ENCODE results near the gene LACRT. TPM values are rescaled to one million over a fixed set of nuclear protein-coding genes. Genes with fewer than 3 reads are reported as not detected.

The LACRT gene
- total RNA-seq, 2 experiments from 2014 or later, result not detected

- no peak for DNase-seq
- no peaks in the 10 kb centered on the region for H3K9me3 Mint-ChIP-seq
- intact Hi-C loops (cut with micrococcal nuclease), result loop anchor here (10.0 kb wide), 1 partner anchor 346 kb away; no protein-coding TSS in a partner anchor
- CTCF ChIA-PET, result interaction anchor here (3.0 kb wide), 1 partner anchor 29 kb away, joined by 12 read pairs; no protein-coding TSS in a partner anchor
- H3K27me3 Mint-ChIP-seq (ENCODE audit: low read depth), result no peaks in the 10 kb centered on the region
- H3K27ac Mint-ChIP-seq, result no peak overlapping the region
- H3K4me3 Mint-ChIP-seq, result no peak overlapping the region
- no peaks in the 10 kb centered on the region for H3K36me3 Mint-ChIP-seq (ENCODE audit: low read depth)
- no peaks in the 10 kb centered on the region for H3K4me1 Mint-ChIP-seq (ENCODE audit: low read depth)
Observed at GRCh38 chr12:54608769-54609168, 25.9 kb downstream of the LACRT start.

- intact Hi-C loops (cut with micrococcal nuclease), result loop anchor here (10.0 kb wide), 1 partner anchor 347 kb away; no protein-coding TSS in a partner anchor
- Mint-ChIP-seq H3K4me1 (ENCODE audit: low read depth) (peaks cover 2% of the 10 kb centered on the region), H3K36me3 (ENCODE audit: low read depth) (no peaks in the 10 kb centered on the region), H3K9me3 (no peaks in the 10 kb centered on the region), H3K4me3 (no peak overlapping the region), H3K27ac (no peak overlapping the region), H3K27me3 (ENCODE audit: low read depth) (no peaks in the 10 kb centered on the region)
- CTCF ChIA-PET, result interaction anchor here (3.0 kb wide), 1 partner anchor 29 kb away, joined by 12 read pairs; no protein-coding TSS in a partner anchor
- no peak for DNase-seq
Observed at GRCh38 chr12:54608156-54608555, 26.5 kb downstream of the LACRT start.

DNA sequence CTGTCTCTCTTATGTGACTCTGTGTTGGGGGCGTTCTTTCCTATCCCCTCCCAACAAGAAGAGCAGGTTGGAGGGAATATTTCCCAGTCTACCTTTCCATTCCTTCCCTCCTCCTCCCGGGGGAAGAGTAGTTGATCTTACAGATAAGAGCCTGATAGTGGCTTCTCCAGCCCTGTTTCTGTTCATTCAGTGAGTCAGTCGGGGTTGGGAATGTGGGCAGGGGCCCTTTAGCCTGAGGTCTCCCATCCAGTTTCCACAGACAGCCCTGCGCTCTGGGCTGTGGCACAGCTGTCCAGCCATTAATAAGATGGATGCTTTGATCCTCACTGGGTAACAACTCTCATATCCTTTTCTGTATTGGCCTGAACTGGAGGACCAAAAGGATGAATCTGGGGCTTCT, 28.1 kb downstream of the LACRT start:
- Mint-ChIP-seq H3K4me3 (no peak overlapping the region), H3K27me3 (ENCODE audit: low read depth) (no peaks in the 10 kb centered on the region), H3K4me1 (ENCODE audit: low read depth) (peaks cover 2% of the 10 kb centered on the region), H3K9me3 (no peaks in the 10 kb centered on the region), H3K36me3 (ENCODE audit: low read depth) (no peaks in the 10 kb centered on the region), H3K27ac (no peak overlapping the region)
- intact Hi-C loops (cut with micrococcal nuclease), result loop anchor here (10.0 kb wide), 1 partner anchor 348 kb away; no protein-coding TSS in a partner anchor
- CTCF ChIA-PET, result interaction anchor here (0.9 to 3.0 kb wide), 4 partner anchors 9 to 46 kb away, joined by 3 to 12 read pairs (median 3); no protein-coding TSS in a partner anchor
- no peak for DNase-seq

GRCh38 chr12:54605138-54605970, 29.3 kb downstream of the LACRT start:
- H3K4me3 Mint-ChIP-seq, result no peak overlapping the region
- no peak for DNase-seq
- intact Hi-C loops (cut with micrococcal nuclease), result loop anchor here (10.0 kb wide), 1 partner anchor 349 kb away; no protein-coding TSS in a partner anchor
- H3K4me1 Mint-ChIP-seq (ENCODE audit: low read depth), result peaks cover 2% of the 10 kb centered on the region
- no peaks in the 10 kb centered on the region for H3K27me3 Mint-ChIP-seq (ENCODE audit: low read depth)
- H3K9me3 Mint-ChIP-seq, result no peaks in the 10 kb centered on the region
- CTCF ChIA-PET, result interaction anchor here (0.6 to 10.8 kb wide), 5 partner anchors 17 to 88 kb away, joined by 3 to 96 read pairs (median 3); no protein-coding TSS in a partner anchor
- H3K36me3 Mint-ChIP-seq (ENCODE audit: low read depth), result no peaks in the 10 kb centered on the region
- H3K27ac Mint-ChIP-seq, result no peak overlapping the region

DNA sequence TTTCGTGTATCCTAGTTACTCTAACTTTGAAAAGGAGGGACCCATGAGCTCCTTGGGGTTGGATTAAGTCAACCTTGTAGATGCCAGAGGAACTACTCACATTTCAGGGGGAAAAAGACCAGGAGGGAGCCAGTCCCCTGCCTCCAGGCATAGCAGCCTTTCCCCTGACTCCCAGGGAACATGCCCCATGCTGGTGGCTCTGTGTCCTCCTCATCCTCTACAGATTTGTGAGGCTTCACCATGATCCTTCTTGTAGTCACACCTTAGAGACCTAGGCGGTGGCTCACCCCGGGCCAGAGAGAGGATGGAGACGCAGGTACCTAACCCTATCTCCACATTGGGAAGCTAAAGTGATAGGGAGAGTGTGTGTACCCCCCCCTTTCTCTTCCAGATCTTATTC, 30.3 kb downstream of the LACRT start:
- Mint-ChIP-seq H3K36me3 (ENCODE audit: low read depth) (no peaks in the 10 kb centered on the region), H3K4me1 (ENCODE audit: low read depth) (peaks cover 2% of the 10 kb centered on the region), H3K4me3 (no peak overlapping the region), H3K27ac (no peak overlapping the region), H3K9me3 (no peaks in the 10 kb centered on the region), H3K27me3 (ENCODE audit: low read depth) (no peaks in the 10 kb centered on the region)
- intact Hi-C loops (cut with micrococcal nuclease), result loop anchor here (10.0 kb wide), 1 partner anchor 350 kb away; no protein-coding TSS in a partner anchor
- DNase-seq, result no peak
- CTCF ChIA-PET, result interaction anchor here (1.2 to 10.8 kb wide), 3 partner anchors 25 to 98 kb away, joined by 4 to 96 read pairs (median 5); no protein-coding TSS in a partner anchor

DNA sequence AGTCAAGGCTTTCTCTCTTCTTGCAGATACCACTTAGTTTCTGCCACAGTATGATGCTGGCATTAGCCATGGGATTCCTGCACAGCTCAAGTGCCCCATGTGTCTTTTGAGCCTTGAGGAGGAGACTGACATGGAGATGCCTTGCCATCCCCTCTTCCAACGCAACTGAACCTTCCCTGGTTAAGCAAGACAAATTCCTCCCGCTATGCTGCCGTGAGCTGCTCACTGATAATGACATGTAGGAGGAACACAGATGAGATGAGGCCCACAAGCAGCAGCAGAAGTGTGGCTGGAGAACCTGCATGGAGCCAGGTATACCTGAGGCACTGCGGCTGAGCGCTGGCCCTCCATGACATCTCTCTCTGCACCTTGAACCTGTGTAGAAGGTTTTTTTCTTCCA, 30.8 kb downstream of the LACRT start:
- no peak for DNase-seq
- no peaks in the 10 kb centered on the region for H3K27me3 Mint-ChIP-seq (ENCODE audit: low read depth)
- intact Hi-C loops (cut with micrococcal nuclease), result loop anchor here (1.0 to 10.0 kb wide), 4 partner anchors 43 to 469 kb away; no protein-coding TSS in a partner anchor
- H3K27ac Mint-ChIP-seq, result no peak overlapping the region
- peaks cover 2% of the 10 kb centered on the region for H3K4me1 Mint-ChIP-seq (ENCODE audit: low read depth)
- H3K4me3 Mint-ChIP-seq, result no peak overlapping the region
- CTCF ChIA-PET, result interaction anchor here (0.5 to 10.8 kb wide), 4 partner anchors 24 to 539 kb away, joined by 3 to 96 read pairs (median 5); no protein-coding TSS in a partner anchor
- no peaks in the 10 kb centered on the region for H3K9me3 Mint-ChIP-seq
- H3K36me3 Mint-ChIP-seq (ENCODE audit: low read depth), result no peaks in the 10 kb centered on the region

GRCh38 chr12:54603173-54603814, 31.4 kb downstream of the LACRT start:
- H3K27ac Mint-ChIP-seq, result no peak overlapping the region
- H3K36me3 Mint-ChIP-seq (ENCODE audit: low read depth), result no peaks in the 10 kb centered on the region
- CTCF ChIA-PET, result interaction anchor here (0.5 to 10.8 kb wide), 4 partner anchors 24 to 540 kb away, joined by 3 to 96 read pairs (median 5); no protein-coding TSS in a partner anchor

GRCh38 chr12:54602661-54603060, 32.0 kb downstream of the LACRT start:
- Mint-ChIP-seq H3K4me3 (no peak overlapping the region), H3K9me3 (no peaks in the 10 kb centered on the region), H3K27me3 (ENCODE audit: low read depth) (no peaks in the 10 kb centered on the region), H3K27ac (no peak overlapping the region), H3K36me3 (ENCODE audit: low read depth) (no peaks in the 10 kb centered on the region), H3K4me1 (ENCODE audit: low read depth) (peaks cover 2% of the 10 kb centered on the region)
- CTCF ChIA-PET, result interaction anchor here (1.4 to 10.8 kb wide), 3 partner anchors 10 to 56 kb away, joined by 5 to 96 read pairs (median 11); no protein-coding TSS in a partner anchor
- no peak for DNase-seq
- intact Hi-C loops (cut with micrococcal nuclease), result loop anchor here (1.0 to 10.0 kb wide), 4 partner anchors 41 to 470 kb away; no protein-coding TSS in a partner anchor

More at GRCh38 chr12:54603173-54603814, 31.4 kb downstream of the LACRT start:
- Mint-ChIP-seq H3K27me3 (ENCODE audit: low read depth) (no peaks in the 10 kb centered on the region), H3K4me1 (ENCODE audit: low read depth) (peaks cover 2% of the 10 kb centered on the region), H3K4me3 (no peak overlapping the region), H3K9me3 (no peaks in the 10 kb centered on the region)
- intact Hi-C loops (cut with micrococcal nuclease), result loop anchor here (1.0 to 10.0 kb wide), 4 partner anchors 42 to 470 kb away; no protein-coding TSS in a partner anchor
- DNase-seq, result peak; percentile 87

DNA sequence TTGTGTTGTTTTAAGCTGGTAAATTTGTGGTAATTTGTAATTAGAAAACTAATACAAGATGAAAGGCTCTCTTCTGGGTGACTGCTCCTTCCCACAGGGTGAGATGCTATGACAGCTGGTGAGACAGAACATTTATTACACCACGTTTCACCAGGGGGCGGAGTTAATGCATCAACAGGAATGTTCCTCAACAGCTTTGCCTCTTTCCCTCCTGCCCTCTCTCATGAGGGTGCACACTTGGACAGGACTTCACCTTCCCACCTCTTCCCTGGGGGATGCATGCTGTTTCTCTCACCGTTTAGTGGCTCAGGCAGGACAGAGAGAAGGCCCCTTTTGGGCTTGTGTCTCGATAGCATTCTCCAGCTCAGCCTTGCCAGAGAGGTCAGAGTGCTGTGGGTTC, 32.9 kb downstream of the LACRT start:
- peaks cover 2% of the 10 kb centered on the region for H3K4me1 Mint-ChIP-seq (ENCODE audit: low read depth)
- intact Hi-C loops (cut with micrococcal nuclease), result loop anchor here (2.0 to 10.0 kb wide), 2 partner anchors 353 to 471 kb away; no protein-coding TSS in a partner anchor
- CTCF ChIA-PET, result interaction anchor here (0.9 to 10.8 kb wide), 4 partner anchors 9 to 148 kb away, joined by 3 to 96 read pairs (median 8); no protein-coding TSS in a partner anchor
- no peaks in the 10 kb centered on the region for H3K9me3 Mint-ChIP-seq
- no peak overlapping the region for H3K4me3 Mint-ChIP-seq
- no peaks in the 10 kb centered on the region for H3K36me3 Mint-ChIP-seq (ENCODE audit: low read depth)
- H3K27me3 Mint-ChIP-seq (ENCODE audit: low read depth), result no peaks in the 10 kb centered on the region
- DNase-seq, result no peak
- H3K27ac Mint-ChIP-seq, result no peak overlapping the region

GRCh38 chr12:54598970-54599369, 35.7 kb downstream of the LACRT start:
- Mint-ChIP-seq H3K36me3 (ENCODE audit: low read depth) (no peaks in the 10 kb centered on the region), H3K4me3 (no peak overlapping the region), H3K27ac (no peak overlapping the region), H3K27me3 (ENCODE audit: low read depth) (no peaks in the 10 kb centered on the region), H3K9me3 (no peaks in the 10 kb centered on the region), H3K4me1 (ENCODE audit: low read depth) (peaks cover 7% of the 10 kb centered on the region)
- intact Hi-C loops (cut with micrococcal nuclease), result loop anchor here (5.0 kb wide), 1 partner anchor 72 kb away; no protein-coding TSS in a partner anchor
- CTCF ChIA-PET, result interaction anchor here (0.7 to 10.8 kb wide), 10 partner anchors 19 to 473 kb away, joined by 3 to 96 read pairs (median 3); no protein-coding TSS in a partner anchor
- no peak for DNase-seq

DNA sequence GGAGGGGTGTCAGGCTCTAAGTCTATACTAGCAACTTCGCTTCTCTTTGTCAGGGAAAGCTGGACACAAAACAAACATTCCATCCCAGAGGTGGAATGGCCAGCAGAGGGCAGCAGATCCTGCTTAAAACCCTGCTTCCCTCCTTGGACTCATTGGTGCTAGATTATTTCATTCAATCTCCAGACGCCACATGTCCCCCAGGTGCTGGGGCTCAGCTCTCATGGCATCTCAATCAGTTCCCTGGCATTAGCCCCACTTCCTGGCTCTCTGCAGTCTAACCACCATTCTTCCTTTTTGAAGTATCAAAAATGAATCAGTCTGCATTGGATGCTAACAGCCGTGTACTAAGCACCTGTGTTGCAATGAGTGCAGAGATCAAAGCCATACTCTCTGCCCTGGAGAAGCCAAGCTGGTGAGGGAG, 38.2 kb downstream of the LACRT start:
- Mint-ChIP-seq H3K36me3 (ENCODE audit: low read depth) (no peaks in the 10 kb centered on the region), H3K27me3 (ENCODE audit: low read depth) (peaks cover 2% of the 10 kb centered on the region), H3K9me3 (no peaks in the 10 kb centered on the region), H3K27ac (no peak overlapping the region), H3K4me3 (no peak overlapping the region), H3K4me1 (ENCODE audit: low read depth) (peaks cover 5% of the 10 kb centered on the region)
- peak; percentile 77 for DNase-seq
- intact Hi-C loops (cut with micrococcal nuclease), result loop anchor here (1.0 to 5.0 kb wide), 3 partner anchors 17 to 99 kb away; no protein-coding TSS in a partner anchor
- CTCF ChIA-PET, result interaction anchor here (0.6 to 10.8 kb wide), 24 partner anchors 10 to 1249 kb away, joined by 3 to 96 read pairs (median 3); no protein-coding TSS in a partner anchor
